ENCODE results near the gene TRMT44.
A peak's percentile ranks its signal among the peaks of the same experiment; 100 is the strongest.

TRMT44 gene

DNA sequence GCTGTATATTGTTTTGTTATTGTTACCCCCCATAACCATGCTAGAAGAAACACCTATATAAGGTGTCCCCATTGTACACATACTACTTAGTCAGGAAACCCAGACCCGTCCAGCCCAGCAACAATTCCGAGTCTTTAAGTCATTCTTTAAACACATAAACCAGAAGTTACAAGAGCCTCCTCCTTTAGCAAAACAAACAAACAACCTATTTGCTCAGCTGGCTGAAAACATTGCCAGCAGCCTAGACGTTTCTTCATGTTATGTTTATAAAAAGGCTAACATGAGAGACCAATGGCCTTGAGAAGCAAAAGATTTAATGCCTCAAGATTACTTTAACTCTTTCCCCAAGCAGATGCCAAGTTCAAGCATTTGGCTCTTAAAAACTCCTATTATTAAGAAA, 1.4 kb upstream of the TRMT44 start:
- Histone ChIP-seq H3K4me3 (ENCODE audit: low read depth in 1 of 2, low read length in 1 of 2) (no peak overlapping the region), H3K27me3 (no peaks in the 10 kb centered on the region), H3K4me1 (ENCODE audit: control insufficient read depth in 1 of 2, insufficient read depth in 1 of 2, low read depth in 1 of 2, low read length in 1 of 2) (peaks cover 20 to 23% of the 10 kb centered on the region in 2 experiments), H3K36me3 (no peaks in the 10 kb centered on the region), H3K9me3 (no peaks in the 10 kb centered on the region), H3K27ac (peak overlapping the region; percentile 93)
- TF ChIP-seq, protein P1, sequence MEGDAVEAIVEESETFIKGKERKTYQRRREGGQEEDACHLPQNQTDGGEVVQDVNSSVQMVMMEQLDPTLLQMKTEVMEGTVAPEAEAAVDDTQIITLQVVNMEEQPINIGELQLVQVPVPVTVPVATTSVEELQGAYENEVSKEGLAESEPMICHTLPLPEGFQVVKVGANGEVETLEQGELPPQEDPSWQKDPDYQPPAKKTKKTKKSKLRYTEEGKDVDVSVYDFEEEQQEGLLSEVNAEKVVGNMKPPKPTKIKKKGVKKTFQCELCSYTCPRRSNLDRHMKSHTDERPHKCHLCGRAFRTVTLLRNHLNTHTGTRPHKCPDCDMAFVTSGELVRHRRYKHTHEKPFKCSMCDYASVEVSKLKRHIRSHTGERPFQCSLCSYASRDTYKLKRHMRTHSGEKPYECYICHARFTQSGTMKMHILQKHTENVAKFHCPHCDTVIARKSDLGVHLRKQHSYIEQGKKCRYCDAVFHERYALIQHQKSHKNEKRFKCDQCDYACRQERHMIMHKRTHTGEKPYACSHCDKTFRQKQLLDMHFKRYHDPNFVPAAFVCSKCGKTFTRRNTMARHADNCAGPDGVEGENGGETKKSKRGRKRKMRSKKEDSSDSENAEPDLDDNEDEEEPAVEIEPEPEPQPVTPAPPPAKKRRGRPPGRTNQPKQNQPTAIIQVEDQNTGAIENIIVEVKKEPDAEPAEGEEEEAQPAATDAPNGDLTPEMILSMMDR (IDR thresholded peaks at IDR 0.05): no peak

DNA sequence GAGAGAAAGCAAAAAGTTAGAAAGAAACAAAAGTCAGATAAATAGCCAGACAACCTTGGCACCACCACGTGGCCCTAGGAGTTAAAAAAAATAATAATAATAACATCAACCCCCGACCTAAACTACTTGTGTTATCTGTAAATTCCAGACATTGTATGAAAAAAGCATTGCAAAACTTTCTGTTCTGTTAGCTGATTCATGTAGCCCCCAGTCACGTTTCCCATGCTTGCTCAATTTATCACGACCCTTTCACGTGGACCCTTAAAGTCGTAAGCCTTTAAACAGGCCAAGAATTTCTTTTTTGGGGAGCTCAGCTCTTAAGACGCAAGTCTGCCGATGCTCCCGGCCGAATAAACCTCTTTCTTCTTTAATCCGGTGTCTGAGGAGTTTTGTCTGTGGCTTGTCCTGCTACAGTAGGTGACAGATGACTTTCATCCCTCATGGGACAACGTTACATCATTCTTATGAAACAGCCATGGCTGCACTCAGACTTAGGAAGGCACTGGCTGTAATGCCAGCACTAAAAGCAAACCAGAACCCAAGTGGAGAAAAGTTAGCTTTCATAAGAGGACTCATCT, 574 bp upstream of the TRMT44 start:
- TF ChIP-seq, protein P1 (IDR thresholded peaks at IDR 0.05): no peak
- Histone ChIP-seq H3K27me3 (no peaks in the 10 kb centered on the region), H3K9me3 (no peaks in the 10 kb centered on the region), H3K4me3 (ENCODE audit: low read depth in 1 of 2, low read length in 1 of 2) (peak overlapping the region; percentile 91 to 92), H3K36me3 (no peaks in the 10 kb centered on the region), H3K27ac (peak overlapping the region; percentile 93), H3K4me1 (ENCODE audit: control insufficient read depth in 1 of 2, insufficient read depth in 1 of 2, low read depth in 1 of 2, low read length in 1 of 2) (peaks cover 20 to 23% of the 10 kb centered on the region in 2 experiments)

DNA sequence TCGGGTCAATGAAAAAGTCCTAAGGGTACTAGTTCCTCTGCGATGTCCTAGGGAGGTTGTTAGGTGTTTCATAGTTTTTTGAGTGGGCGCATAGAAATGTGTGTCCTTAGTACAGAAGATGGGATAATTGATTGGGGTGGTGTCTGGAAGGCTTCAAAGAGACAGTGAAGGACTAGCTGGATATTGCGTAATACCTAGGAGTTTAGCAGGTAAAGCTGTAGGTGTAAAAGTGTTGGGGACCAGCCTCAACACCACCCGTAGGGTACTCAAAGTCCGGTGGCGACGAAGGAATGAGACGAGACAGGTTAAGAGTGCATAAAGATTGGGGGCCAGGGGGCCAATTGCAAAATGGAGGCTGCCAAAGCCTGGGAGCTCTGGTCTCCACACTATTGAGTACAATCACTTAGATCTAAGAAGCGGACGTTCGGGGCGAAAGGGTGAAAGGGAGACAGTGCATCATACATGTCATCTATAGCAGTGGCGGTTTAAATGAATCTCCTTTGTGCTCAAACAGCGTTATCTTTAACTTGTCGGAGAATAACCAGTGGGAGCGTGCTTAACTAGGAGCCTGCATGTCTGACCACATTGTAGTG, 1.0 kb downstream of the TRMT44 start:
- Histone ChIP-seq H3K27ac (peak overlapping the region; percentile 93), H3K4me3 (ENCODE audit: low read depth in 1 of 2, low read length in 1 of 2) (peak overlapping the region; percentile 91 to 92), H3K36me3 (peaks cover 2% of the 10 kb centered on the region), H3K4me1 (ENCODE audit: control insufficient read depth in 1 of 2, insufficient read depth in 1 of 2, low read depth in 1 of 2, low read length in 1 of 2) (peaks cover 20 to 21% of the 10 kb centered on the region in 2 experiments), H3K9me3 (no peaks in the 10 kb centered on the region), H3K27me3 (no peaks in the 10 kb centered on the region)
- TF ChIP-seq, protein P1 (IDR thresholded peaks at IDR 0.05): no peak

DNA sequence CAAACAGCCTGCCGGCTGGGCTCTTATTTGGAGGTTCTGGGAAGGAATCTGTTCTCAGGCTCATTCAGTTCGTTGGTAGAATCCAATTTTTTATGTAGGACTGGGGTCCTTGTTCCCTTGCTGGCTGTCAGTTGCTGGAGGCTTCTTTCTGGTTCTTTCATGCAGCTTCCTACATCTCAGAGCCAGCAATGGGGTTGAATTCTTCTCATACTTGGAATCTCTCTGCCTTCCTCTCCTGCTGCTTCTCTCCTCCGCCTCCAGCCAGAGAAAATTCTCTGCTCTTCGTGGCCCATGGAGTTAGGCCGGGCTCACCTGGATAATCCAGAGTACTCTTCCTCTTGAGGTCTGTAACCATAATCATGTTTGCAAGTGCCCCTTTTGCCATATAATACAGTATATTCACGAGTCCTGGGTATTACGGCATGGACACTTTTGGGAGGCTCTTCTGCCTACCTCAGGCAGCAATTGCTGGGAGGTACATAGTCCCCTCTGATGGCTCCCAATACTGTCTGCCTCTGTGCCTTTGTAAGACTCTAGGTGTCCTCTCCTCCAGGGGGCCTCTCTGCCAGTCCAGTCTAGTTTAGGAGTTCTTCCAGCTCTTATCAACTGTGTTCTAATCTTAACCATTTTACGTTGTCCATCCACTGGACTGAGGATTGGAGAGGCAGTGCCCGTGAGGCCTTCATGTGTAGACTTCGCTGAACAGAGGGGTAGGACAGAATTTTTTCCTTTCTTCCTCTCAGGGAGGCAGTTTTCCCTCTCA, 2.2 kb downstream of the TRMT44 start:
- TF ChIP-seq, protein P1 (IDR thresholded peaks at IDR 0.05): no peak
- no peak overlapping the region for H3K4me3 ChIP-seq (ENCODE audit: low read depth in 1 of 2, low read length in 1 of 2)
- H3K27ac ChIP-seq: no peak overlapping the region
- no peaks in the 10 kb centered on the region for H3K27me3 ChIP-seq
- peaks cover 12% of the 10 kb centered on the region for H3K36me3 ChIP-seq
- H3K9me3 ChIP-seq: no peaks in the 10 kb centered on the region
- peaks cover 20 to 21% of the 10 kb centered on the region in 2 experiments for H3K4me1 ChIP-seq (ENCODE audit: control insufficient read depth in 1 of 2, insufficient read depth in 1 of 2, low read depth in 1 of 2, low read length in 1 of 2)

DNA sequence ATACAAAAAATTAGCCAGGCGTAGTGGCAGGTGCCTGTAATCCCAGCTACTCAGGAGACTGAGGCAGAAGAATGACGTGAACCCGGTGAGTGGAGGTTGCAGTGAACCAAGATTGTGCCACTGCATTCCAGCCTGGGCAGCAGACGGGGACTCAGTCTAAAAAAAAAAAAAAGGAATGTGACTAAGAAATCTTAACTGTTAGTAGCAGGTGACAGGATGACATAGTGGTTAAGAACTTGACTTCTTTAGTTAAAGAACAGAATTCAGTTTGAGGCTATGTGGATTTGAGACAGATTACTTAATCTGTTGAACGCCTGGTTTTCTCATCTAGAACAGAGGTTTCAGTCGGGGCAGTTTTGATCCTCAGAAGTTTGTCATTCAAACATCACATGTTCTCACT, 3.2 kb downstream of the TRMT44 start:
- Histone ChIP-seq H3K4me1 (ENCODE audit: control insufficient read depth in 1 of 2, insufficient read depth in 1 of 2, low read depth in 1 of 2, low read length in 1 of 2) (peaks cover 20 to 21% of the 10 kb centered on the region in 2 experiments), H3K27me3 (no peaks in the 10 kb centered on the region), H3K4me3 (ENCODE audit: low read depth in 1 of 2, low read length in 1 of 2) (no peak overlapping the region), H3K27ac (no peak overlapping the region), H3K9me3 (no peaks in the 10 kb centered on the region), H3K36me3 (peaks cover 21% of the 10 kb centered on the region)
- TF ChIP-seq, protein P1 (IDR thresholded peaks at IDR 0.05): no peak
